ENCODE measurements around the gene CBR1.

- TF ChIP-seq CTCF (IDR thresholded peaks at IDR 0.05; ENCODE audit: insufficient read depth, low read length, poor library complexity, severe bottlenecking) (no peak), EZH2phosphoT487 (conservative IDR thresholded peaks at IDR 0.05; ENCODE audit: low read length) (no peak)
Measured at GRCh38 chr21:36034211-36034913, 35.5 kb upstream of the CBR1 start.

Measured in SU-DHL-6 (cell line).